H9 (cell line): ENCODE results near the gene AQP2. TPM values are rescaled to one million over a fixed set of nuclear protein-coding genes. Genes with fewer than 3 reads are reported as not detected.

ENCODE experiments used
- DNase-seq: peaks from one replicate; pipeline ENCODE4 v3.0.0-alpha.2; 2017
- H2AFZ ChIP-seq: one replicate; pipeline ENCODE4 v1.6.1; 2013; ENCODE audit warnings: mild to moderate bottlenecking, low read length, control low read depth, moderate library complexity
- H2AK5ac ChIP-seq: 2 replicates; pipeline ENCODE4 v1.6.1; 2013; ENCODE audit warnings: low read length, control low read depth, mixed read lengths; ENCODE audit not compliant: insufficient read length
- H2BK120ac ChIP-seq: one replicate; pipeline ENCODE4 v1.6.1; 2013; ENCODE audit warnings: low read depth, mild to moderate bottlenecking, low read length, control low read depth, inconsistent platforms; ENCODE audit not compliant: poor library complexity, severe bottlenecking
- H2BK12ac ChIP-seq: 2 replicates; pipeline ENCODE4 v1.6.1; 2013; ENCODE audit warnings: low read length, control low read depth, mixed read lengths, low read depth; ENCODE audit not compliant: insufficient read length
- H2BK15ac ChIP-seq: 2 replicates; pipeline ENCODE4 v1.6.1; 2013; ENCODE audit warnings: low read depth, low read length, control low read depth
- H2BK20ac ChIP-seq: one replicate; pipeline ENCODE4 v1.6.1; 2013; ENCODE audit warnings: low read depth, mild to moderate bottlenecking, low read length, control low read depth, inconsistent platforms; ENCODE audit not compliant: poor library complexity, severe bottlenecking
- H2BK5ac ChIP-seq: 2 replicates; pipeline ENCODE4 v1.6.1; 2013; ENCODE audit warnings: low read length, control low read depth, mixed read lengths; ENCODE audit not compliant: insufficient read length
- H3K14ac ChIP-seq: 2 replicates; pipeline ENCODE4 v1.6.1; 2013; ENCODE audit warnings: low read length, control low read depth; ENCODE audit not compliant: insufficient read depth
- H3K18ac ChIP-seq: 2 replicates; pipeline ENCODE4 v1.6.1; 2013; ENCODE audit warnings: low read depth, mild to moderate bottlenecking, mixed read lengths, low read length, control low read depth; ENCODE audit not compliant: insufficient read length
- H3K23ac ChIP-seq: 2 replicates; pipeline ENCODE4 v1.6.1; 2013; ENCODE audit warnings: low read length, control low read depth, mixed read lengths, low read depth; ENCODE audit not compliant: insufficient read length
- H3K23me2 ChIP-seq: 2 replicates; pipeline ENCODE4 v1.6.1; 2013; ENCODE audit warnings: low read depth, mild to moderate bottlenecking, mixed read lengths, low read length, control low read depth; ENCODE audit not compliant: insufficient read length, poor library complexity, severe bottlenecking
- H3K27ac ChIP-seq: 2 replicates; pipeline ENCODE4 v1.5.1; 2013; ENCODE audit warnings: low read length, control low read depth, mixed read lengths, low read depth; ENCODE audit not compliant: insufficient read length
- H3K27me3 ChIP-seq: 2 replicates; pipeline ENCODE4 v1.6.1; 2013; ENCODE audit warnings: low read length, control low read depth, inconsistent platforms; ENCODE audit not compliant: insufficient read depth
- H3K4ac ChIP-seq: 2 replicates; pipeline ENCODE4 v1.6.1; 2013; ENCODE audit warnings: low read depth, mild to moderate bottlenecking, control low read depth, inconsistent platforms, low read length, moderate library complexity
- H3K4me1 ChIP-seq: 2 replicates; pipeline ENCODE4 v1.6.1; 2013; ENCODE audit warnings: low read length, control low read depth, inconsistent platforms; ENCODE audit not compliant: insufficient read depth
- H3K4me2 ChIP-seq: 2 replicates; pipeline ENCODE4 v1.6.1; 2013; ENCODE audit warnings: low read length, control low read depth, mixed read lengths; ENCODE audit not compliant: insufficient read length, insufficient read depth
- H3K56ac ChIP-seq: 2 replicates; pipeline ENCODE4 v1.6.1; 2013; ENCODE audit warnings: low read depth, mild to moderate bottlenecking, mixed read lengths, low read length, control low read depth; ENCODE audit not compliant: insufficient read length
- H3K79me1 ChIP-seq: 2 replicates; pipeline ENCODE4 v1.6.1; 2013; ENCODE audit warnings: low read depth, mild to moderate bottlenecking, moderate library complexity, low read length, control low read depth, inconsistent platforms; ENCODE audit not compliant: insufficient read depth, poor library complexity, severe bottlenecking
- H3K79me2 ChIP-seq: 2 replicates; pipeline ENCODE4 v1.6.1; 2013; ENCODE audit warnings: low read length, control low read depth, inconsistent platforms; ENCODE audit not compliant: insufficient read depth
- H3K9ac ChIP-seq: 2 replicates; pipeline ENCODE4 v1.6.1; 2013; ENCODE audit warnings: low read length, control low read depth, mixed read lengths; ENCODE audit not compliant: insufficient read length; ENCODE audit errors: extremely low read depth
- H3K9me3 ChIP-seq: one replicate; pipeline ENCODE4 v1.6.1; 2013; ENCODE audit warnings: low read depth, low read length, inconsistent platforms; ENCODE audit not compliant: control insufficient read depth
- H3T11ph ChIP-seq: one replicate; pipeline ENCODE4 v1.6.1; 2013; ENCODE audit warnings: mild to moderate bottlenecking, low read length, control low read depth, inconsistent platforms
- H4K20me1 ChIP-seq: one replicate; pipeline ENCODE4 v1.6.1; 2013; ENCODE audit not compliant: control insufficient read depth, insufficient read length, insufficient read depth
- H4K5ac ChIP-seq: 2 replicates; pipeline ENCODE4 v1.6.1; 2013; ENCODE audit warnings: low read depth, mild to moderate bottlenecking, mixed read lengths, low read length, control low read depth; ENCODE audit not compliant: insufficient read length
- H4K8ac ChIP-seq: replicated peaks from 2 replicates; pipeline ENCODE4 v1.6.1; 2013; ENCODE audit warnings: low read length, control low read depth, mixed read lengths, low read depth; ENCODE audit not compliant: insufficient read length
- H4K91ac ChIP-seq: 2 replicates; pipeline ENCODE4 v1.6.1; 2013; ENCODE audit warnings: low read depth, mild to moderate bottlenecking, moderate library complexity, mixed read lengths, low read length, control low read depth; ENCODE audit not compliant: insufficient read length
- H3K27ac Mint-ChIP-seq, 3 experiments: 2 replicates in 2 of 3; 3 replicates in 1 of 3; pipeline ENCODE4 v1.8.0; 2020 to 2021; ENCODE audit warnings: mixed read lengths in 3 of 3, mild to moderate bottlenecking in 1 of 3, moderate library complexity in 1 of 3
- H3K27me3 Mint-ChIP-seq: 2 replicates; pipeline ENCODE4 v1.8.0; 2021; ENCODE audit warnings: low read depth, mild to moderate bottlenecking, moderate library complexity, mixed read lengths
- H3K36me3 Mint-ChIP-seq, 3 experiments: 2 replicates in 2 of 3; 3 replicates in 1 of 3; pipeline ENCODE4 v1.8.0; 2020 to 2021; ENCODE audit warnings: low read depth in 3 of 3, mixed read lengths in 3 of 3; ENCODE audit not compliant: insufficient read depth in 1 of 3
- H3K4me1 Mint-ChIP-seq, 2 experiments: 2 replicates each; pipeline ENCODE4 v1.8.0; 2020; ENCODE audit warnings: mixed read lengths in 2 of 2
- H3K4me3 Mint-ChIP-seq, 2 experiments: 2 replicates in 1 of 2; 3 replicates in 1 of 2; pipeline ENCODE4 v1.8.0; 2020 to 2021; ENCODE audit warnings: mild to moderate bottlenecking in 2 of 2, mixed read lengths in 2 of 2, moderate library complexity in 1 of 2
- H3K9me3 Mint-ChIP-seq, 2 experiments: 2 replicates in 1 of 2; 3 replicates in 1 of 2; pipeline ENCODE4 v1.8.0; 2020; ENCODE audit warnings: mild to moderate bottlenecking in 2 of 2, mixed read lengths in 2 of 2, moderate library complexity in 1 of 2
- total RNA-seq: library from RNA; stranded (reverse); gene quantifications from 2 replicates; pipeline ENCODE4 v1.2.1, GENCODE V29; 2021
- TF ChIP-seq, protein P1 (sequence below): fragments of 200-600 bp; sonication (generic); conservative IDR thresholded peaks from 3 replicates; pipeline ENCODE4 v1.8.0; 2021; ENCODE audit warnings: antibody characterized with exemption, mild to moderate bottlenecking

The AQP2 gene
- total RNA-seq, 1 experiment from 2014 or later: not detected

GRCh38 chr12:49939307-49939706 lies 11.2 kb upstream of the AQP2 start:
- Mint-ChIP-seq H3K36me3 (no peaks in the 10 kb centered on the region; a peak in 1 of 7 replicates), H3K4me1 (peaks cover 14 to 28% of the 10 kb centered on the region in 2 experiments), H3K27ac (no peak overlapping the region), H3K4me3 (no peak overlapping the region), H3K9me3 (no peaks in the 10 kb centered on the region), H3K27me3 (peaks cover 13% of the 10 kb centered on the region)
- Histone ChIP-seq H3T11ph (no peak overlapping the region), H3K4ac (no peak overlapping the region), H4K5ac (no peak overlapping the region), H3K9ac (no peak overlapping the region), H3K4me2 (no peak overlapping the region), H2AFZ (no peak overlapping the region), H2BK120ac (no peak overlapping the region), H3K9me3 (no peaks in the 10 kb centered on the region), H2BK20ac (no peak overlapping the region), H4K20me1 (no peaks in the 10 kb centered on the region), H3K23me2 (no peaks in the 10 kb centered on the region), H3K14ac (no peak overlapping the region), H3K27ac (no peak overlapping the region), H2BK12ac (no peak overlapping the region), H2AK5ac (no peak overlapping the region), H3K56ac (no peak overlapping the region), H2BK15ac (no peak overlapping the region), H3K27me3 (no peaks in the 10 kb centered on the region), H3K23ac (no peak overlapping the region), H3K79me2 (no peaks in the 10 kb centered on the region), H3K79me1 (no peaks in the 10 kb centered on the region), H4K91ac (no peak overlapping the region), H3K18ac (no peak overlapping the region), H4K8ac (no peak overlapping the region), H3K4me1 (no peaks in the 10 kb centered on the region), H2BK5ac (no peak overlapping the region)
- TF ChIP-seq, protein P1, sequence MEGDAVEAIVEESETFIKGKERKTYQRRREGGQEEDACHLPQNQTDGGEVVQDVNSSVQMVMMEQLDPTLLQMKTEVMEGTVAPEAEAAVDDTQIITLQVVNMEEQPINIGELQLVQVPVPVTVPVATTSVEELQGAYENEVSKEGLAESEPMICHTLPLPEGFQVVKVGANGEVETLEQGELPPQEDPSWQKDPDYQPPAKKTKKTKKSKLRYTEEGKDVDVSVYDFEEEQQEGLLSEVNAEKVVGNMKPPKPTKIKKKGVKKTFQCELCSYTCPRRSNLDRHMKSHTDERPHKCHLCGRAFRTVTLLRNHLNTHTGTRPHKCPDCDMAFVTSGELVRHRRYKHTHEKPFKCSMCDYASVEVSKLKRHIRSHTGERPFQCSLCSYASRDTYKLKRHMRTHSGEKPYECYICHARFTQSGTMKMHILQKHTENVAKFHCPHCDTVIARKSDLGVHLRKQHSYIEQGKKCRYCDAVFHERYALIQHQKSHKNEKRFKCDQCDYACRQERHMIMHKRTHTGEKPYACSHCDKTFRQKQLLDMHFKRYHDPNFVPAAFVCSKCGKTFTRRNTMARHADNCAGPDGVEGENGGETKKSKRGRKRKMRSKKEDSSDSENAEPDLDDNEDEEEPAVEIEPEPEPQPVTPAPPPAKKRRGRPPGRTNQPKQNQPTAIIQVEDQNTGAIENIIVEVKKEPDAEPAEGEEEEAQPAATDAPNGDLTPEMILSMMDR: no peak
- no peak for DNase-seq
